HepG2 (cell line): ENCODE results near the gene YWHAH. TPM values are rescaled to one million over a fixed set of nuclear protein-coding genes. Genes with fewer than 3 reads are reported as not detected.
A peak's percentile ranks its signal among the peaks of the same experiment; 100 is the strongest.

Experiments used
- BCL3 ChIP-seq: sonication (generic); formaldehyde crosslinking; IDR thresholded peaks from 2 replicates; pipeline ENCODE4 v1.5.1; 2020; ENCODE audit warnings: mild to moderate bottlenecking, missing genetic modification reagents, moderate library complexity
- MEIS2 ChIP-seq: sonication (generic); formaldehyde crosslinking; IDR thresholded peaks from 2 replicates; pipeline ENCODE4 v1.9.0; 2021; ENCODE audit warnings: mild to moderate bottlenecking, missing genetic modification reagents
- NFE2 ChIP-seq: sonication (generic); formaldehyde crosslinking; IDR thresholded peaks from 2 replicates; pipeline ENCODE4 v1.4.0; 2020; ENCODE audit warnings: missing genetic modification reagents
- PAXIP1 ChIP-seq: sonication (generic); formaldehyde crosslinking; conservative IDR thresholded peaks from 2 replicates; pipeline ENCODE4 v1.4.0; 2020; ENCODE audit warnings: mild to moderate bottlenecking, missing genetic modification reagents, moderate library complexity
- SNAPC2 ChIP-seq: sonication (generic); formaldehyde crosslinking; IDR thresholded peaks from 2 replicates; pipeline ENCODE4 v1.8.1; 2022; ENCODE audit warnings: mild to moderate bottlenecking, missing genetic modification reagents
- ZBTB46 ChIP-seq: sonication (generic); formaldehyde crosslinking; IDR thresholded peaks from 2 replicates; pipeline ENCODE4 v1.4.0; 2020; ENCODE audit warnings: mild to moderate bottlenecking, missing genetic modification reagents, borderline replicate concordance
- ZNF318 ChIP-seq: sonication (generic); formaldehyde crosslinking; IDR thresholded peaks from 2 replicates; pipeline ENCODE4 v1.4.0; 2020; ENCODE audit warnings: mild to moderate bottlenecking, missing genetic modification reagents
- ZNF383 ChIP-seq: sonication (generic); formaldehyde crosslinking; IDR thresholded peaks from 2 replicates; pipeline ENCODE4 v1.4.0; 2020; ENCODE audit warnings: missing genetic modification reagents, mild to moderate bottlenecking, borderline replicate concordance
- ZNF674 ChIP-seq: sonication (generic); formaldehyde crosslinking; IDR thresholded peaks from 2 replicates; pipeline ENCODE4 v1.5.0; 2020; ENCODE audit warnings: low read depth, mild to moderate bottlenecking, missing genetic modification reagents
- ZNF772 ChIP-seq: sonication (generic); formaldehyde crosslinking; IDR thresholded peaks from 2 replicates; pipeline ENCODE4 v1.5.0; 2020; ENCODE audit warnings: mild to moderate bottlenecking, missing genetic modification reagents
- ZNF784 ChIP-seq: sonication (generic); formaldehyde crosslinking; IDR thresholded peaks from 2 replicates; pipeline ENCODE4 v1.5.1; 2020; ENCODE audit warnings: missing genetic modification reagents, mild to moderate bottlenecking, borderline replicate concordance
- ZNF790 ChIP-seq: sonication (generic); formaldehyde crosslinking; IDR thresholded peaks from 2 replicates; pipeline ENCODE4 v1.8.0; 2022; ENCODE audit warnings: missing genetic modification reagents, mild to moderate bottlenecking, borderline replicate concordance
- polyA plus RNA-seq, 8 experiments: library from polyadenylated mRNA; depleted of rRNA in 3 of 8; stranded (reverse) in 7 of 8; unstranded in 1 of 8; fragments of >200 nt; fragmentation: Illumina TruSeq in 4 of 8; extraction: Trizol in 4 of 8; gene quantifications; 2 replicates each; pipeline versions ENCODE4 v1.2.1 to v1.2.3, GENCODE V29; 2011 to 2016; ENCODE audit warnings: low read depth in 4 of 8, missing spikeins in 1 of 8, mixed read lengths in 1 of 8; ENCODE audit not compliant: insufficient read depth in 1 of 8
- total RNA-seq, 5 experiments: library from RNA; depleted of rRNA; stranded (reverse); fragments of >200 nt; fragmentation: Illumina TruSeq; extraction: Trizol; gene quantifications; 2 replicates each; pipeline ENCODE4 v1.2.3, GENCODE V29; 2016; ENCODE audit warnings: low read depth in 1 of 5

YWHAH gene
- total and polyA plus RNA-seq, 2 of the 13 experiments (the other 11 are each of a cell fraction or from before 2014, with no cell fraction given) = 35.6 to 92.7 TPM

GRCh38 chr22:31944700-31945442, 536 bp downstream of the YWHAH start (continued):
- TF ChIP-seq ZNF318 (no peak; the same call in 1 of the 2 replicates), ZNF784 (CRISPR knock-in tag) (no peak), ZNF383 (CRISPR knock-in tag) (no peak), NFE2 (CRISPR knock-in tag) (no peak), BCL3 (no peak; the same call in none of the 2 replicates), ZNF674 (CRISPR knock-in tag) (0 out of 2 replicates have a peak, but pooled peaks have one; percentile 61), MEIS2 (CRISPR knock-in tag) (peak; percentile 75), SNAPC2 (CRISPR knock-in tag) (no peak), ZBTB46 (CRISPR knock-in tag) (no peak), PAXIP1 (CRISPR knock-in tag) (no peak), ZNF790 (CRISPR knock-in tag) (no peak), ZNF772 (CRISPR knock-in tag) (no peak)
